WTC11 (cell line): ENCODE measurements around the gene CAD. TPM values are rescaled to one million over a fixed set of nuclear protein-coding genes. Genes with fewer than 3 reads are reported as not detected.
"Not testable (repeated sequence)": the region's sequence is repeated elsewhere in the genome, so short reads cannot be mapped to it uniquely, and the experiment has no call there.

Experiments
- ATAC-seq: fragments of 200-7000 bp; cut with Tn5 transposase; 2 replicates; pipeline ENCODE4 v1.10.0; 2021; ENCODE audit warnings: mild to moderate bottlenecking, moderate library complexity
- CTCF ChIA-PET: fragments of 300-600 bp; sonication (Branson Sonifier 250); formaldehyde crosslinking; loops from one replicate; lab custom pipeline; 2021; ENCODE audit warnings: antibody characterized with exemption; lab: Charles Lee
- POLR2A ChIA-PET: fragments of 350-600 bp; sonication (Branson Sonifier 250); formaldehyde crosslinking; loops from one replicate; lab custom pipeline; 2021; ENCODE audit warnings: antibody characterized with exemption; lab: Charles Lee
- DNase-seq: peaks from one replicate; pipeline ENCODE4 v3.0.0; 2021; ENCODE audit warnings: low spot score
- H3K27ac Mint-ChIP-seq: 2 replicates; pipeline ENCODE4 v1.8.0; 2021; ENCODE audit warnings: mixed read lengths
- H3K27me3 Mint-ChIP-seq: 2 replicates; pipeline ENCODE4 v1.8.0; 2021; ENCODE audit warnings: low read depth, mild to moderate bottlenecking, moderate library complexity, mixed read lengths
- H3K36me3 Mint-ChIP-seq: 2 replicates; pipeline ENCODE4 v1.8.0; 2021; ENCODE audit warnings: mixed read lengths
- H3K4me1 Mint-ChIP-seq: 2 replicates; pipeline ENCODE4 v1.8.0; 2022; ENCODE audit warnings: mixed read lengths
- H3K4me3 Mint-ChIP-seq: 2 replicates; pipeline ENCODE4 v1.8.0; 2021; ENCODE audit warnings: mild to moderate bottlenecking, moderate library complexity, mixed read lengths
- H3K9me3 Mint-ChIP-seq: 2 replicates; pipeline ENCODE4 v1.8.0; 2021; ENCODE audit warnings: mixed read lengths
- CREB1 ChIP-seq: sonication (generic); formaldehyde crosslinking; IDR thresholded peaks from 2 replicates; pipeline ENCODE4 v1.8.0; 2023; ENCODE audit warnings: mild to moderate bottlenecking, missing genetic modification reagents
- E2F4 ChIP-seq: sonication (generic); formaldehyde crosslinking; IDR thresholded peaks from 2 replicates; pipeline ENCODE4 v1.8.1; 2022; ENCODE audit warnings: low read depth, mild to moderate bottlenecking, moderate library complexity, missing genetic modification reagents, borderline replicate concordance
- JAZF1 ChIP-seq: fragments of 250-450 bp; sonication (Bioruptor Pico); IDR thresholded peaks from 2 replicates; pipeline ENCODE4 v1.9.0; 2021; ENCODE audit warnings: moderate library complexity, mild to moderate bottlenecking, inconsistent platforms
- MXD4 ChIP-seq: fragments of 250-450 bp; sonication (Bioruptor Pico); IDR thresholded peaks from 2 replicates; pipeline ENCODE4 v1.8.0; 2021; ENCODE audit warnings: mild to moderate bottlenecking, moderate library complexity, borderline replicate concordance
- MYBL2 ChIP-seq: sonication (generic); formaldehyde crosslinking; IDR thresholded peaks from 2 replicates; pipeline ENCODE4 v1.8.1; 2023; ENCODE audit warnings: mild to moderate bottlenecking, moderate library complexity, missing genetic modification reagents
- total RNA-seq: library from RNA; stranded (reverse); gene quantifications from 3 replicates; pipeline ENCODE4 v1.2.3, GENCODE V29; 2021
- TF ChIP-seq, protein P1 (sequence below): fragments of 250-450 bp; sonication (Bioruptor Pico); conservative IDR thresholded peaks from 2 replicates; pipeline ENCODE4 v1.9.0; 2021; ENCODE audit warnings: mild to moderate bottlenecking
- TF ChIP-seq, protein P2 (sequence below): sonication (generic); formaldehyde crosslinking; IDR thresholded peaks from 2 replicates; pipeline ENCODE4 v1.8.1; 2022; ENCODE audit warnings: mild to moderate bottlenecking, moderate library complexity, missing genetic modification reagents
- TF ChIP-seq, protein P3 (sequence below): sonication (generic); formaldehyde crosslinking; IDR thresholded peaks from 2 replicates; pipeline ENCODE4 v1.8.0; 2023; ENCODE audit warnings: mild to moderate bottlenecking, missing genetic modification reagents
- TF ChIP-seq, protein P4 (sequence below): sonication (generic); formaldehyde crosslinking; IDR thresholded peaks from 2 replicates; pipeline ENCODE4 v1.8.1; 2023; ENCODE audit warnings: mild to moderate bottlenecking, missing genetic modification reagents, borderline replicate concordance

The CAD gene
- total RNA-seq, 1 experiment from 2014 or later = 178 TPM

- CTCF ChIA-PET = interaction anchor here (1.0 to 4.1 kb wide), 2 partner anchors 10 to 31 kb away, joined by 4 to 34 read pairs; partner anchors contain the start of gene TRIM54
These were observed 53.5 kb downstream of the CAD start for GRCh38 chr2:27270670-27271069.

GRCh38 chr2:27271631-27272340 is 54.6 kb downstream of the CAD start:
- DNase-seq = no peak
- H3K27ac Mint-ChIP-seq = no peak overlapping the region
- TF ChIP-seq E2F4 (CRISPR knock-in tag) (no peak), CREB1 (CRISPR knock-in tag) (no peak), JAZF1 (no peak)
- TF ChIP-seq, protein P1, sequence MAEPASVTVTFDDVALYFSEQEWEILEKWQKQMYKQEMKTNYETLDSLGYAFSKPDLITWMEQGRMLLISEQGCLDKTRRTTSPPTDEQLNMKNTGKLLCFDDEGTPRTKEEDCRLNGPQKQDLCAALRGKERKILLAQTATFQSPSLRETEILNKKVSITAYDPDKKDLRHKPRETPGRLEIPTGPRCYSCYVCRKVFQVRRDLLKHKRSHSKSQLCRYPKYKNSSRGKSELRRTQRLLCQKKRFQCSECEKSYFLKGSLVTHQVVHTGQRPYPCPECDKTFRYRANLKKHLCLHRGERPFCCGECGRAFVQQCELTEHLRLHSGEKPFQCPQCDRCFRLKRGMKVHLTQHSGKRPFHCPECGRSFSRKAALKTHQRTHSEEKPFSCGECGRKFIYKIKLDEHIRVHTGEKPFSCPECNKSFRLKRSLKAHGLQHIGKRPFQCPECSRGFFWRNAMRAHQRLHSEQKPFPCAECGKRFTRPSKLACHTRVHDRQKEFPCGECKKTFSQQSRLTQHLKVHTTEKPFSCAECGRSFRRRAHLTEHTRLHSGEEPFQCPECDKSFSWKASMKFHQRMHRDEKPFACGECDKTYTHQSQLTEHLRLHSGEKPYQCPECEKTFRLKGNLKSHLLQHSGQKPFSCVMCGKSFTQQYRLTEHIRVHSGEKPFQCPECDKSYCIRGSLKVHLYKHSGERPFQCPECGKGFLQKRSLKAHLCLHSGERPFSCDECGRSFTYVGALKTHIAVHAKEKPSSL (CRISPR knock-in tag) = no peak
- peaks cover 8% of the 10 kb centered on the region for H3K9me3 Mint-ChIP-seq
- H3K4me1 Mint-ChIP-seq = peaks cover 6% of the 10 kb centered on the region; the same call in 1 of the 2 replicates
- ChIA-PET CTCF (interaction anchor here (0.9 to 4.1 kb wide), 8 partner anchors 9 to 31 kb away, joined by 3 to 34 read pairs (median 6); partner anchors contain the start of gene TRIM54), POLR2A (interaction anchor here (0.7 kb wide), 1 partner anchor 185 kb away, joined by 3 read pairs; the partner anchor contains the start of gene KHK)
- peaks cover 7% of the 10 kb centered on the region for H3K27me3 Mint-ChIP-seq
- no peak overlapping the region for H3K4me3 Mint-ChIP-seq
- no peaks in the 10 kb centered on the region for H3K36me3 Mint-ChIP-seq
- no peak for ATAC-seq

More at GRCh38 chr2:27270670-27271069, 53.5 kb downstream of the CAD start:
- H3K27ac Mint-ChIP-seq = no peak overlapping the region
- H3K36me3 Mint-ChIP-seq = no peaks in the 10 kb centered on the region
- DNase-seq = no peak
- no peak for TF ChIP-seq MYBL2 (CRISPR knock-in tag)
- peaks cover 6% of the 10 kb centered on the region; the same call in 1 of the 2 replicates for H3K4me1 Mint-ChIP-seq
- no peak overlapping the region for H3K4me3 Mint-ChIP-seq
- POLR2A ChIA-PET = no interaction called here
- H3K9me3 Mint-ChIP-seq = peaks cover 8% of the 10 kb centered on the region
- H3K27me3 Mint-ChIP-seq = peaks cover 7% of the 10 kb centered on the region
- no peak for ATAC-seq

DNA sequence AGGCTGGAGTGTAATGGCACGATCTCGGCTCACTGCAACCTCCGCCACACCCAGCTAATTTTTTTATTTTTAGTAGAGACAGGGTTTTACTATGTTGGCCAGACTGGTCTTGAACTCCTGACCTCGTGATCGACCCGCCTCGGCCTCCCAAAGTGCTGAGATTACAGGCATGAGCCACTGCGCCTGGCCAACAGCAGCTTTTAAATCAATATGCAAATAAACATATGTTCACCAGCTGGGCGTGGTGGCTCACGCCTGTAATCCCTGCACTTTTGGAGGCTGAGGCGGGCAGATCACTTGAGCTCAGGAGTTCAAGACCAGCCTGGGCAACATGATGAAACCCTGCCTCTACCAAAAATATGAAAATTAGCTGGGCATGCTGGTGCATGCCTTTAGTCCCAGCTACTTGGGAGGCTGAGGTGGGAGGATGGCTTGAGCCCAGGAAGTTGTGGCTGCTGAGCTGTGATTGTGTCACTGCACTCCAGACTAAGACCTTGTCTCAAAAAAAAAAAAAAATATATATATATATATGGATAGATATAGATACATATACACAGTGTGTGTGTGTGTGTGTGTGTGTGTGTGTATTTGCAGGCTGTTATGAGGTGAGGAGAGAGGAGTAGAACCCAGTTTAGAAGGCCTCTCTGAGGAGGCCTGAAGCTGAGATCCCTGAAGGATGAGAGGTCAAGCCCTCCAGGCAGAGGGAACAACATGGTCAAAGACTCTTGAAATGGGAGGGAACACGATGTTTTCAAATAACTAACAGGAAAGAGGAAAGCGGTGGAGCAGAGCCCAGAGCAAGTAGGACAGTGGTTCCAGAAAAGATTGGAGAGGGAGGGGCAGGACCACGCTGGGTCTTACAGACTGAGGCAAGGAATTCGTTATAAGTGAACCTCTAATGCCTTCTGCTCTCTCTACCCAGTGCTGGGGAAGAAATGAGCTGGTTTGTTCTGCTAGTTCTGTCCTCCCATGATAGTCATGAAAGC is 55.7 kb downstream of the CAD start:
- H3K9me3 Mint-ChIP-seq, H3K27me3 Mint-ChIP-seq, H3K4me3 Mint-ChIP-seq, H3K4me1 Mint-ChIP-seq, ATAC-seq, DNase-seq, H3K36me3 Mint-ChIP-seq: not testable (repeated sequence)
- H3K27ac Mint-ChIP-seq = peak overlapping the region; percentile 52; the same call in 1 of the 2 replicates
- CTCF ChIA-PET = interaction anchor here (0.6 to 4.1 kb wide), 11 partner anchors 8 to 814 kb away, joined by 3 to 34 read pairs (median 3); partner anchors contain the start of genes PREB and TRIM54
- POLR2A ChIA-PET = interaction anchor here (0.7 to 1.5 kb wide), 2 partner anchors 10 to 186 kb away, joined by 3 read pairs; partner anchors contain the start of genes KHK and TRIM54

GRCh38 chr2:27275211-27276150 is 58.3 kb downstream of the CAD start, which contains the start of gene DNAJC5G:
DNAJC5G (plus strand) TSS chr2:27275433; CDS start chr2:27276729, 1,296 bp downstream.
- no peaks in the 10 kb centered on the region; the same call in 1 of the 2 replicates for H3K27me3 Mint-ChIP-seq
- TF ChIP-seq MYBL2 (CRISPR knock-in tag) (no peak), MXD4 (CRISPR knock-in tag) (no peak)
- TF ChIP-seq, protein P2, sequence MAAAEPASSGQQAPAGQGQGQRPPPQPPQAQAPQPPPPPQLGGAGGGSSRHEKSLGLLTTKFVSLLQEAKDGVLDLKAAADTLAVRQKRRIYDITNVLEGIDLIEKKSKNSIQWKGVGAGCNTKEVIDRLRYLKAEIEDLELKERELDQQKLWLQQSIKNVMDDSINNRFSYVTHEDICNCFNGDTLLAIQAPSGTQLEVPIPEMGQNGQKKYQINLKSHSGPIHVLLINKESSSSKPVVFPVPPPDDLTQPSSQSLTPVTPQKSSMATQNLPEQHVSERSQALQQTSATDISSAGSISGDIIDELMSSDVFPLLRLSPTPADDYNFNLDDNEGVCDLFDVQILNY (CRISPR knock-in tag) = no peak
- TF ChIP-seq, protein P3, sequence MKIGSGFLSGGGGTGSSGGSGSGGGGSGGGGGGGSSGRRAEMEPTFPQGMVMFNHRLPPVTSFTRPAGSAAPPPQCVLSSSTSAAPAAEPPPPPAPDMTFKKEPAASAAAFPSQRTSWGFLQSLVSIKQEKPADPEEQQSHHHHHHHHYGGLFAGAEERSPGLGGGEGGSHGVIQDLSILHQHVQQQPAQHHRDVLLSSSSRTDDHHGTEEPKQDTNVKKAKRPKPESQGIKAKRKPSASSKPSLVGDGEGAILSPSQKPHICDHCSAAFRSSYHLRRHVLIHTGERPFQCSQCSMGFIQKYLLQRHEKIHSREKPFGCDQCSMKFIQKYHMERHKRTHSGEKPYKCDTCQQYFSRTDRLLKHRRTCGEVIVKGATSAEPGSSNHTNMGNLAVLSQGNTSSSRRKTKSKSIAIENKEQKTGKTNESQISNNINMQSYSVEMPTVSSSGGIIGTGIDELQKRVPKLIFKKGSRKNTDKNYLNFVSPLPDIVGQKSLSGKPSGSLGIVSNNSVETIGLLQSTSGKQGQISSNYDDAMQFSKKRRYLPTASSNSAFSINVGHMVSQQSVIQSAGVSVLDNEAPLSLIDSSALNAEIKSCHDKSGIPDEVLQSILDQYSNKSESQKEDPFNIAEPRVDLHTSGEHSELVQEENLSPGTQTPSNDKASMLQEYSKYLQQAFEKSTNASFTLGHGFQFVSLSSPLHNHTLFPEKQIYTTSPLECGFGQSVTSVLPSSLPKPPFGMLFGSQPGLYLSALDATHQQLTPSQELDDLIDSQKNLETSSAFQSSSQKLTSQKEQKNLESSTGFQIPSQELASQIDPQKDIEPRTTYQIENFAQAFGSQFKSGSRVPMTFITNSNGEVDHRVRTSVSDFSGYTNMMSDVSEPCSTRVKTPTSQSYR (CRISPR knock-in tag) = no peak
- TF ChIP-seq, protein P4, sequence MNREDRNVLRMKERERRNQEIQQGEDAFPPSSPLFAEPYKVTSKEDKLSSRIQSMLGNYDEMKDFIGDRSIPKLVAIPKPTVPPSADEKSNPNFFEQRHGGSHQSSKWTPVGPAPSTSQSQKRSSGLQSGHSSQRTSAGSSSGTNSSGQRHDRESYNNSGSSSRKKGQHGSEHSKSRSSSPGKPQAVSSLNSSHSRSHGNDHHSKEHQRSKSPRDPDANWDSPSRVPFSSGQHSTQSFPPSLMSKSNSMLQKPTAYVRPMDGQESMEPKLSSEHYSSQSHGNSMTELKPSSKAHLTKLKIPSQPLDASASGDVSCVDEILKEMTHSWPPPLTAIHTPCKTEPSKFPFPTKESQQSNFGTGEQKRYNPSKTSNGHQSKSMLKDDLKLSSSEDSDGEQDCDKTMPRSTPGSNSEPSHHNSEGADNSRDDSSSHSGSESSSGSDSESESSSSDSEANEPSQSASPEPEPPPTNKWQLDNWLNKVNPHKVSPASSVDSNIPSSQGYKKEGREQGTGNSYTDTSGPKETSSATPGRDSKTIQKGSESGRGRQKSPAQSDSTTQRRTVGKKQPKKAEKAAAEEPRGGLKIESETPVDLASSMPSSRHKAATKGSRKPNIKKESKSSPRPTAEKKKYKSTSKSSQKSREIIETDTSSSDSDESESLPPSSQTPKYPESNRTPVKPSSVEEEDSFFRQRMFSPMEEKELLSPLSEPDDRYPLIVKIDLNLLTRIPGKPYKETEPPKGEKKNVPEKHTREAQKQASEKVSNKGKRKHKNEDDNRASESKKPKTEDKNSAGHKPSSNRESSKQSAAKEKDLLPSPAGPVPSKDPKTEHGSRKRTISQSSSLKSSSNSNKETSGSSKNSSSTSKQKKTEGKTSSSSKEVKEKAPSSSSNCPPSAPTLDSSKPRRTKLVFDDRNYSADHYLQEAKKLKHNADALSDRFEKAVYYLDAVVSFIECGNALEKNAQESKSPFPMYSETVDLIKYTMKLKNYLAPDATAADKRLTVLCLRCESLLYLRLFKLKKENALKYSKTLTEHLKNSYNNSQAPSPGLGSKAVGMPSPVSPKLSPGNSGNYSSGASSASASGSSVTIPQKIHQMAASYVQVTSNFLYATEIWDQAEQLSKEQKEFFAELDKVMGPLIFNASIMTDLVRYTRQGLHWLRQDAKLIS (CRISPR knock-in tag) = no peak

More at GRCh38 chr2:27275211-27276150, 58.3 kb downstream of the CAD start, which contains the start of gene DNAJC5G:
- POLR2A ChIA-PET = no interaction called here
- ATAC-seq = peak; percentile 49
- H3K4me1 Mint-ChIP-seq = peaks cover 6% of the 10 kb centered on the region; the same call in 1 of the 2 replicates
- no peak for DNase-seq
- H3K27ac Mint-ChIP-seq = no peak within 1 kb of the TSS
- no peaks in the 10 kb centered on the region for H3K9me3 Mint-ChIP-seq
- H3K4me3 Mint-ChIP-seq = no peak within 1 kb of the TSS
- no peaks in the 10 kb centered on the region for H3K36me3 Mint-ChIP-seq
- CTCF ChIA-PET = interaction anchor here (0.8 to 1.5 kb wide), 6 partner anchors 11 to 94 kb away, joined by 3 to 11 read pairs (median 5); partner anchors contain the start of gene EIF2B4
